HG02588 (cell line): Measurements from ENCODE around the gene MFN1.

ENCODE experiments used
- ATAC-seq: cut with Tn5 transposase; IDR thresholded peaks from one replicate; pipeline ENCODE4 v1.9.1; 2021; ENCODE audit warnings: mild to moderate bottlenecking, moderate library complexity; ENCODE audit not compliant: unreplicated experiment

MFN1 gene

DNA sequence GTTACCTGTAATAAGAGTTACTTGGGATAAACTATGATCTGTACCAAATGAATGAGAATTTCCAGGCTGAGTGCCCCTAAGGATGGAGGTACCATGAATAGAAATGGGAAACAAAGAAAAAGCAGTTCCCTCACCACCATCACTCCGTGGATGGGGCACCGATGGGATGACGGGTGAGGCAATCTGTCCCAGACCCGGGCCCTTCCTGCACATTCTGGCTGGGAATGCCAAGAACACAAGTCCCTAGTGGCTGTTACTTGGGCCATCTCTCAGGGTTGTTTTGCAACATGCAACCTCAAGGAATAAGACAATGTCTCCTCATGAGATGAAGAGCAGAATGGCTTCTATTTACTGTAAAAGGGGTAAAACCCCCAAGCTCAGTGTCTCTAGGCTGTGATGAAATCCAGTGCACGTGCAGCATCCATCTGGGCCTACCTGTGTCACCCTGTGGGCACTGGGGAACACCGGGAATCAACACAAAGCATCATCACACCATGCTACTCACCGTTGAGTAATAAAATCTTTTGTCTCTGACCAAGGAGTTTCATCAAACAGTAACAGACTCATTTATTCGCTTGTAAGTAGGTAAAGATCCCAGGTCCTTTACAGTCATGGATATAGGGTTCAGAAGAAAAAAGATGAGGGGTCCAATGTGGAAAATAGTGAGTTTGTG, 81.5 kb downstream of the MFN1 start:
- no peak for ATAC-seq

DNA sequence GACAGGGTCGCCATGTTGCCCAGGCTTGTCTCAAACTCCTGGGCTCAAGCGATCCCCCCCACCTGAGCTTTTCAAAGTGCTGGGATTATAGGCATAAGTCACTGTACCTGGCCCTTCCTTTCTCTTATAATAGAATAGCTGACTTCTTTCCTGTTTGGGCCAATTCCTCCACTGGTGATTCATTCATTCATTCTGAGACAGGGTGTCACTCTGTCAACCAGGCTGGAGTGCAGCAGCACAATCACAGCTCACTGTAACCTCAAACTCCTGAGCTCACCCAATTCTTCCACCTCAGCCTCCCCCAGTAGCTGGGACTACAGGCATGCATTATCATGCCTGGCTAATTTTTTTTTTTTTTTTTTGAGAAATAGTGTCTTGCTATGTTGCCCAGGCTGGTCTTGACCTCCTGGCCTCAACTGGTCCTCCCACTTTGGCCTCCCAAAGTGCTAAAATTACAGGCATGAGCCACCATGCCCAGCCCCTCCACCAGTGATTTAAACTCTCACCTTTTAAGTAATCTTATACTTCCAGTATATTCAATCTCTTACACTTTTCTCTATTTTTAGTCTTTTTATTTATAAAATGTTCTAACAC, 82.9 kb downstream of the MFN1 start:
- no peak for ATAC-seq

- ATAC-seq: peak; percentile 64
Observed at GRCh38 chr3:179432021-179432420, 84.5 kb downstream of the MFN1 start.

GRCh38 chr3:179432451-179432850, 84.9 kb downstream of the MFN1 start:
- no peak for ATAC-seq

GRCh38 chr3:179436517-179436916, 89.0 kb downstream of the MFN1 start:
- ATAC-seq: no peak

DNA sequence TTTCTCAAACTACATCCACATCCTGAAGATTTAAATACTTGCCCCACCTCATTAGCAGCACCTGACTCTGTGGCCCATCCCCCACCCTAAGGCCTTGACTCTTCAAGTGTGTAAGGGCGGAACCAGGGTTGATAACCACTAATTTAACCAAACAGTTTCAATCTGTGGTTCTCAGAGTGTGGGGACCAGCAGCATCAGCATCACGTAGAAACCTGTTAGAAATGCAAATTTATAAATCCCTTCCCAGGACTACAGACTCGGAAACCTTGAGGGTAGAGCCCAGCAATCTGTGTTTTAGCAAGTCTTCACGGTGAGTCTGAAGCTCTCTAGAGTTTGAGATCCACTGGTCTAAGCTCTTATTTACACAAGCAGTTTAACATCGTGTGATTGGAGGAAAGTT, 91.3 kb downstream of the MFN1 start:
- peak; percentile 87 for ATAC-seq
